GM12878 (cell line): Measurements from ENCODE around the gene ERP29. TPM values are rescaled to one million over a fixed set of nuclear protein-coding genes. Genes with fewer than 3 reads are reported as not detected.

Source experiments
- ATAC-seq: fragments of 200-7000 bp; cut with Tn5 transposase; 3 replicates; pipeline ENCODE4 v1.9.1; 2020; ENCODE audit warnings: mild to moderate bottlenecking, moderate library complexity
- BruUV-seq: library from RNA; stranded (reverse); fragments of 400-500 nt; replicated peaks from 2 replicates; lab custom pipeline; 2021; lab: Mats Ljungman, UMichigan
- CTCF ChIA-PET: fragments of 300-600 bp; sonication (Branson Sonifier 250); formaldehyde crosslinking; extraction: SDS; loops from one replicate; lab custom pipeline; 2021; ENCODE audit warnings: inconsistent platforms; lab: Yijun Ruan, JAX
- POLR2A ChIA-PET: fragments of 350-600 bp; formaldehyde crosslinking; extraction: SDS; loops from one replicate; lab custom pipeline; 2021; ENCODE audit warnings: inconsistent platforms; lab: Charles Lee
- RAD21 ChIA-PET: fragments of 300-600 bp; sonication (Branson Sonifier 250); formaldehyde crosslinking; loops from one replicate; lab custom pipeline; 2023; ENCODE audit warnings: antibody characterized with exemption; ENCODE audit not compliant: unreplicated experiment; lab: Charles Lee
- SMC1A ChIA-PET: fragments of 300-600 bp; sonication (Branson Sonifier 250); formaldehyde crosslinking; loops from one replicate; lab custom pipeline; 2023; ENCODE audit not compliant: unreplicated experiment, uncharacterized antibody; lab: Charles Lee
- DNase-seq: peaks from one replicate; pipeline ENCODE4 v3.0.0-alpha.2; 2011; ENCODE audit warnings: low read depth, low spot score
- FAIRE-seq: peaks from 3 replicates; lab custom pipeline; 2011; peaks lifted over from hg19 to GRCh38; lab: Jason Lieb, UNC
- H2AFZ ChIP-seq: 2 replicates; pipeline ENCODE4 v1.6.0; 2011; ENCODE audit warnings: low read depth, low read length, control low read depth; ENCODE audit not compliant: control insufficient read depth
- H3K27ac ChIP-seq: 2 replicates; pipeline ENCODE4 v1.5.1; 2011; ENCODE audit warnings: control low read depth; ENCODE audit not compliant: control insufficient read depth, insufficient read depth
- H3K27me3 ChIP-seq, 2 experiments: replicated peaks in 1 of 2; 2 replicates each; pipeline versions ENCODE4 v1.6.0 to v1.6.1; 2011; ENCODE audit warnings: low read length in 1 of 2; ENCODE audit not compliant: control insufficient read depth in 2 of 2, insufficient read depth in 2 of 2
- H3K36me3 ChIP-seq, 2 experiments: 2 replicates each; pipeline ENCODE4 v1.5.1; 2011; ENCODE audit warnings: low read length in 1 of 2; ENCODE audit not compliant: control insufficient read depth in 2 of 2, insufficient read depth in 2 of 2
- H3K4me1 ChIP-seq: 2 replicates; pipeline ENCODE4 v1.6.1; 2011; ENCODE audit warnings: mild to moderate bottlenecking, low read length, moderate library complexity, mixed read lengths; ENCODE audit not compliant: control insufficient read depth, insufficient read depth
- H3K4me2 ChIP-seq: 2 replicates; pipeline ENCODE4 v1.6.0; 2011; ENCODE audit warnings: control low read depth; ENCODE audit not compliant: control insufficient read depth, insufficient read depth
- H3K4me3 ChIP-seq: fragments of 200-600 bp; sonication (generic); 2 replicates; pipeline ENCODE4 v1.5.1; 2016
- H3K79me2 ChIP-seq: 2 replicates; pipeline ENCODE4 v1.6.0; 2011; ENCODE audit warnings: low read length; ENCODE audit not compliant: control insufficient read depth, insufficient read depth
- H3K9ac ChIP-seq: 2 replicates; pipeline ENCODE4 v1.8.0; 2011; ENCODE audit warnings: low read length, control low read depth, mixed read lengths; ENCODE audit not compliant: control insufficient read depth, insufficient read depth
- H3K9me3 ChIP-seq: replicated peaks from 3 replicates; pipeline ENCODE4 v1.5.1; 2011; ENCODE audit warnings: mild to moderate bottlenecking, low read length; ENCODE audit not compliant: control insufficient read depth, insufficient read depth
- H4K20me1 ChIP-seq: 2 replicates; pipeline ENCODE4 v1.6.0; 2011; ENCODE audit not compliant: control insufficient read depth, insufficient read depth
- E4F1 ChIP-seq: fragments of 450-650 bp; IDR thresholded peaks from 2 replicates; pipeline ENCODE4 v1.6.1; 2018; ENCODE audit warnings: borderline replicate concordance, mild to moderate bottlenecking; ENCODE audit not compliant: partially characterized antibody
- IKZF1 ChIP-seq: fragments of 450-650 bp; conservative IDR thresholded peaks from 2 replicates; pipeline ENCODE4 v1.6.1; 2017; ENCODE audit warnings: antibody characterized with exemption, mild to moderate bottlenecking
- IKZF2 ChIP-seq, 2 experiments: fragments of 450-650 bp; IDR thresholded peaks; 2 replicates each; pipeline ENCODE4 v1.6.1; 2017; ENCODE audit warnings: mild to moderate bottlenecking in 2 of 2, moderate library complexity in 2 of 2
- JUNB ChIP-seq: IDR thresholded peaks from 2 replicates; pipeline ENCODE4 v1.6.1; 2016; ENCODE audit warnings: antibody characterized with exemption, mild to moderate bottlenecking
- JUND ChIP-seq: IDR thresholded peaks from 2 replicates; pipeline ENCODE4 v1.6.1; 2012; ENCODE audit warnings: low read depth, mild to moderate bottlenecking, low read length, improper control_type of control experiment, moderate library complexity
- WGBS: methylation state at CpG from one replicate; pipeline ENCODE4 v1.1.6; 2016; ENCODE audit warnings: low lambda C conversion rate; ENCODE audit not compliant: insufficient replicate concordance, insufficient coverage; ENCODE audit errors: missing lambda C conversion rate; 5-methylcytosine and 5-hydroxymethylcytosine counted together
- in situ Hi-C: fragments of 300-500 bp; cut with MboI; formaldehyde crosslinking; loops from 9 replicates; pipeline ENCODE4 v1.14.3; 2018; ENCODE audit warnings: mixed read lengths
- intact Hi-C: fragments of 100-400 bp; cut with micrococcal nuclease; formaldehyde crosslinking; loops from one replicate; pipeline ENCODE4 v1.14.2; 2022; ENCODE audit not compliant: unreplicated experiment
- polyA plus RNA-seq, 11 experiments: library from polyadenylated mRNA; depleted of rRNA in 4 of 11; unstranded in 6 of 11; stranded (reverse) in 5 of 11; fragments of >200 nt; fragmentation: Nextera tagmentation in 4 of 11; fragmentation: Illumina TruSeq in 1 of 11; extraction: Ambion mirVana in 4 of 11; extraction: Trizol in 1 of 11; gene quantifications; 1 replicate in 1 of 11; 2 replicates in 10 of 11; pipeline versions ENCODE4 v1.2.1 to v1.2.3, GENCODE V29; 2011 to 2016; ENCODE audit warnings: inconsistent platforms in 2 of 11, missing spikeins in 2 of 11, low read depth in 1 of 11
- total RNA-seq, 4 experiments: library from RNA; depleted of rRNA in 3 of 4; stranded (reverse); fragments of >200 nt in 3 of 4; fragmentation: Illumina TruSeq in 1 of 4; extraction: Trizol in 1 of 4; gene quantifications; 2 replicates each; pipeline versions ENCODE4 v1.2.1 to v1.2.3, GENCODE V29; 2013 to 2021

The ERP29 gene
- total and polyA plus RNA-seq, 10 of the 15 experiments (the other 5 are each of a cell fraction or from before 2014, with no cell fraction given) = 46.7 to 146 (median 107) TPM

DNA sequence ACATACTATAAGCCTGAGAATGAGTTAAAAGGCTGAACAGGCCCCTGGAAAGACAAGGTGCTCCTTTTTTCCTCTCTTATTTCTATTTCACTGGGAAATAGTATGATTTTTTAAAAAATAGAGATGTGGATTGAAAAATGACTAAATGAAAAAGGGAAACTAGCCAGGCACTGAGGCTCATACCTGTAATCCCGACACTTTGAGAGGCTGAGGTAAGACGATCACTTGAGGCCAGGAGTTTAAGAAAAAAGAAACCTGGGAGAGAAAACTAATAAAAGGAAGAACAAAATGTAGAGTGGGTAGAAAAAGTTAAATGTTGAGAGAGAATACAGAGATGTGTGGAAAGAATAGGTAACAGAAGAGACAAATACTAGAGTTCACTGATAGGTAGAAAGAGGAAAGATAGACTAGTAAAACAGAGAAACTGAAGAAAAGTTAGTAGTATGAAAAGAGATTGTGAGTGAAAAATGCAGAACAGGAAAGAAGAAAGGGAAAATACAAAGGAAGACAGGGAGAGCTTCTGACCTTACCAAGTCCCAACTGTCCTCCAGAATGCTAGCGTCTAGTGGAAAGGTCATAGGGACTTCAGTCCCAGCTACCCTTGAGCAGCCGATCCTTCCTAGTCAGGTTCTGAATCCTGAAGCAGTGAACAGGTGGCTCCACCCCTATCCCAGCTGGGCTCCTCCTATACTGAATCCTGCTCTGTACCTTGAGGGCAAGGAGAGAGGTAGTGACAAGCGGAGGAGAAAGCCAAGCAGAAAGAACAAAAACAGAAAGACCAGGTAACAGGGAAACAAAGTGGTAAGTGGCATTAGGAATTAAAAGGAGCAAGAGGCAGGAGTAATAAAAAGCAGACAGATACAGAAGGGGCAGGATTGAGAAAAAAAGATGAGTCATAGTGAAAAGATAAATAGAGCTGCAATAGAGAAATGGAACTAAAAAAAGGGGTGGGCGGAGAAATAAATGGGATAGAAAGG lies 7.5 kb upstream of the ERP29 start:
- H3K4me2 ChIP-seq = peak overlapping the region; percentile 26; the same call in 1 of the 2 replicates
- TF ChIP-seq IKZF2 (IDR thresholded peaks at IDR 0.05) (peak; percentile 68 to 71; a peak in 3 of 4 replicates), JUND (peak; percentile 21; the same call in 1 of the 2 replicates), E4F1 (no peak), JUNB (peak; percentile 61), IKZF1 (peak; percentile 39; the same call in 1 of the 2 replicates)
- TF ChIP-seq, all 136 proteins: peak for 4
- H2AFZ ChIP-seq = no peak overlapping the region
- ChIA-PET CTCF (interaction anchor here (0.7 to 1.1 kb wide), 3 partner anchors 8 to 14 kb away, joined by 4 to 6 read pairs (median 4); no protein-coding TSS in a partner anchor), POLR2A (no interaction called here), RAD21 (interaction anchor here (1.5 kb wide), 1 partner anchor 24 kb away, joined by 7 read pairs; no protein-coding TSS in a partner anchor), SMC1A (interaction anchor here (0.6 to 1.2 kb wide), 5 partner anchors 13 to 399 kb away, joined by 3 to 5 read pairs (median 3); no protein-coding TSS in a partner anchor)
- DNase-seq = no peak
- intact Hi-C loops (no loop called here), in situ Hi-C loops (no loop called here)
- peaks cover 22% of the 10 kb centered on the region for H3K4me1 ChIP-seq
- no peaks in the 10 kb centered on the region; a peak in 1 of 4 replicates for H3K36me3 ChIP-seq
- no peak overlapping the region for H3K4me3 ChIP-seq
- H3K9me3 ChIP-seq = no peaks in the 10 kb centered on the region
- peak; percentile 18; the same call in 1 of the 3 replicates for ATAC-seq
- H3K27me3 ChIP-seq = no peaks in the 10 kb centered on the region
- no peak for FAIRE-seq
- H3K27ac ChIP-seq = no peak overlapping the region
- no TSS peak for BruUV-seq
- WGBS = 88% methylated on average over 6 of the region's 6 CpGs
- no peaks in the 10 kb centered on the region for H4K20me1 ChIP-seq
- H3K79me2 ChIP-seq = no peaks in the 10 kb centered on the region
- H3K9ac ChIP-seq = no peak overlapping the region
